SK-N-SH (cell line): Measurements from ENCODE around the gene AGR3.

ENCODE experiments used
- EP300 ChIP-seq, 2 experiments: IDR thresholded peaks; 2 replicates each; pipeline versions ENCODE4 v1.4.0 to v1.6.1; 2012; ENCODE audit warnings: borderline replicate concordance in 1 of 2, low read depth in 1 of 2, low read length in 1 of 2
- FOXM1 ChIP-seq: IDR thresholded peaks from 2 replicates; pipeline ENCODE4 v1.4.0; 2012; ENCODE audit warnings: low read depth, mild to moderate bottlenecking
- TF ChIP-seq, protein P1 (sequence below): fragments of 200-600 bp; sonication (generic); IDR thresholded peaks from 2 replicates; pipeline ENCODE4 v1.6.1; 2017; ENCODE audit warnings: antibody characterized with exemption, mild to moderate bottlenecking, moderate library complexity

DNA sequence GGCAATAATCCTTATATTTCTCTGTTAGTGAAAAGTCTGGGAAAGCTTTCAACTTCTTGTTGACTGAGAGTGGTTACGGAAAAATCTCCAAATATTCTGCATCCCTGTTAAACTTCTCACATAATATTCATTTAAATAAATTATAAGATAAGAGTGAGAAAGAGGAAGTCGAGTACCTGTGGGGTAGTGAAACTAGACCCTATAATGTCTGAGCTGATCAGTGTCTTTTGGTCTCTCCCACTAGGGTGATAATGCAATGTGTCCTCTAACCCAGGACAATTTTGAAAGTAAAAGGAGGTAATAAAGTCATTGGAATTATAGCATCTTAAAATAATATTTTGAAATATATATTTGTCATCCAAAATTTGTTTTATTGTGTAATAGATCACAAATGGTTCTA lies 2.1 kb upstream of the AGR3 start:
- TF ChIP-seq EP300 (IDR thresholded peaks at IDR 0.05; ENCODE audit: borderline replicate concordance in 1 of 2, low read depth in 1 of 2, low read length in 1 of 2) (no peak), FOXM1 (no peak)
- TF ChIP-seq, protein P1, sequence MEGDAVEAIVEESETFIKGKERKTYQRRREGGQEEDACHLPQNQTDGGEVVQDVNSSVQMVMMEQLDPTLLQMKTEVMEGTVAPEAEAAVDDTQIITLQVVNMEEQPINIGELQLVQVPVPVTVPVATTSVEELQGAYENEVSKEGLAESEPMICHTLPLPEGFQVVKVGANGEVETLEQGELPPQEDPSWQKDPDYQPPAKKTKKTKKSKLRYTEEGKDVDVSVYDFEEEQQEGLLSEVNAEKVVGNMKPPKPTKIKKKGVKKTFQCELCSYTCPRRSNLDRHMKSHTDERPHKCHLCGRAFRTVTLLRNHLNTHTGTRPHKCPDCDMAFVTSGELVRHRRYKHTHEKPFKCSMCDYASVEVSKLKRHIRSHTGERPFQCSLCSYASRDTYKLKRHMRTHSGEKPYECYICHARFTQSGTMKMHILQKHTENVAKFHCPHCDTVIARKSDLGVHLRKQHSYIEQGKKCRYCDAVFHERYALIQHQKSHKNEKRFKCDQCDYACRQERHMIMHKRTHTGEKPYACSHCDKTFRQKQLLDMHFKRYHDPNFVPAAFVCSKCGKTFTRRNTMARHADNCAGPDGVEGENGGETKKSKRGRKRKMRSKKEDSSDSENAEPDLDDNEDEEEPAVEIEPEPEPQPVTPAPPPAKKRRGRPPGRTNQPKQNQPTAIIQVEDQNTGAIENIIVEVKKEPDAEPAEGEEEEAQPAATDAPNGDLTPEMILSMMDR: no peak
